Daoy (cell line): ENCODE data around the gene APOL2. TPM values are rescaled to one million over a fixed set of nuclear protein-coding genes. Genes with fewer than 3 reads are reported as not detected.
"Not testable (repeated sequence)": the region's sequence is repeated elsewhere in the genome, so short reads cannot be mapped to it uniquely, and the experiment has no call there.

Experiments used
- DNase-seq: peaks from one replicate; pipeline ENCODE4 v3.0.0-alpha.2; 2015; ENCODE audit warnings: low read depth
- total RNA-seq: library from RNA; depleted of rRNA; stranded (reverse); fragments of >200 nt; shearing (Covaris generic); gene quantifications from 2 replicates; pipeline ENCODE4 v1.2.3, GENCODE V29; 2014; rRNA removed

The APOL2 gene
- total RNA-seq: 43.7 and 51.4 TPM in 2 replicates

GRCh38 chr22:36239401-36240171 is at the start of gene APOL2:
APOL2 (minus strand) TSS chr22:36239527; CDS start chr22:36233162, 6,365 bp downstream.
- DNase-seq: peak; percentile 95

GRCh38 chr22:36288571-36289405 is 49.5 kb upstream of the APOL2 start:
- no peak for DNase-seq

GRCh38 chr22:36287881-36288515 is 48.7 kb upstream of the APOL2 start:
- no peak for DNase-seq

GRCh38 chr22:36286096-36286957 is 47.0 kb upstream of the APOL2 start:
- peak; percentile 72 for DNase-seq

- no peak for DNase-seq
Observed at GRCh38 chr22:36285545-36285944, 46.2 kb upstream of the APOL2 start.

GRCh38 chr22:36285017-36285416 is 45.7 kb upstream of the APOL2 start:
- no peak for DNase-seq

- no peak for DNase-seq
Observed at GRCh38 chr22:36284171-36284571, 44.8 kb upstream of the APOL2 start.

- no peak for DNase-seq
Observed at GRCh38 chr22:36282328-36282831, 43.1 kb upstream of the APOL2 start.

- no peak for DNase-seq
Observed at GRCh38 chr22:36281781-36282327, 42.5 kb upstream of the APOL2 start.

- no peak for DNase-seq
Observed at GRCh38 chr22:36280379-36280778, 41.1 kb upstream of the APOL2 start.

GRCh38 chr22:36279219-36279666 is 39.9 kb upstream of the APOL2 start:
- no peak for DNase-seq

GRCh38 chr22:36277482-36278291 is 38.4 kb upstream of the APOL2 start:
- peak; percentile 77 for DNase-seq

GRCh38 chr22:36274531-36274930 is 35.2 kb upstream of the APOL2 start:
- no peak for DNase-seq

- not testable (repeated sequence) for DNase-seq
Observed at GRCh38 chr22:36271951-36272350, 32.6 kb upstream of the APOL2 start.

GRCh38 chr22:36271231-36271630 is 31.9 kb upstream of the APOL2 start:
- DNase-seq: not testable (repeated sequence)

GRCh38 chr22:36267896-36268485 is 28.7 kb upstream of the APOL2 start:
- no peak for DNase-seq

GRCh38 chr22:36267058-36267457 is 27.7 kb upstream of the APOL2 start:
- DNase-seq: no peak

GRCh38 chr22:36263886-36264664 is 24.7 kb upstream of the APOL2 start:
- not testable (repeated sequence) for DNase-seq
